OCI-LY3 (cell line): ENCODE measurements around the gene SSPN.
A peak's percentile ranks its signal among the peaks of the same experiment; 100 is the strongest.

Experiments
- H2AFZ ChIP-seq: fragments of 200-600, 300-600 bp; shearing (Covaris generic); 2 replicates; pipeline ENCODE4 v1.6.0; 2014; ENCODE audit warnings: antibody characterized with exemption, low read depth, low read length
- H3K27ac ChIP-seq: fragments of 200-600, 300-600 bp; sonication (generic); 2 replicates; pipeline ENCODE4 v1.5.1; 2014; ENCODE audit warnings: mild to moderate bottlenecking, low read length, moderate library complexity, mixed read lengths
- H3K27me3 ChIP-seq: fragments of 200-600, 300-600 bp; sonication (generic); 2 replicates; pipeline ENCODE4 v1.6.1; 2014; ENCODE audit warnings: low read depth, low read length, mixed read lengths
- H3K36me3 ChIP-seq: fragments of 200-600, 300-600 bp; sonication (generic); replicated peaks from 2 replicates; pipeline ENCODE3; 2014; ENCODE audit warnings: low read depth, low read length, mixed read lengths
- H3K4me1 ChIP-seq: fragments of 300-600, 200-600 bp; sonication (generic); 2 replicates; pipeline ENCODE4 v1.6.1; 2014; ENCODE audit warnings: low read length, mixed read lengths
- H3K4me2 ChIP-seq: fragments of 200-600, 300-600 bp; sonication (generic); 2 replicates; pipeline ENCODE4 v1.6.1; 2014; ENCODE audit warnings: low read length, mixed read lengths
- H3K4me3 ChIP-seq: fragments of 300-600, 200-600 bp; sonication (generic); 2 replicates; pipeline ENCODE4 v1.5.1; 2014; ENCODE audit warnings: antibody characterized with exemption, mild to moderate bottlenecking, low read length, moderate library complexity
- H3K79me2 ChIP-seq: fragments of 300-600, 200-600 bp; shearing (Covaris generic); 2 replicates; pipeline ENCODE4 v1.6.1; 2014; ENCODE audit warnings: mild to moderate bottlenecking, low read length, mixed read lengths
- H3K9ac ChIP-seq: fragments of 300-600, 200-600 bp; shearing (Covaris generic); 2 replicates; pipeline ENCODE4 v1.6.0; 2014; ENCODE audit warnings: mild to moderate bottlenecking, low read length, moderate library complexity
- H3K9me3 ChIP-seq: fragments of 200-600, 300-600 bp; shearing (Covaris generic); 2 replicates; pipeline ENCODE4 v1.6.1; 2014; ENCODE audit warnings: low read length, mixed read lengths; ENCODE audit not compliant: insufficient read depth
- H4K20me1 ChIP-seq: fragments of 200-600, 300-600 bp; sonication (generic); 2 replicates; pipeline ENCODE4 v1.6.1; 2016; ENCODE audit warnings: low read length, mixed read lengths; ENCODE audit not compliant: insufficient read depth
- EZH2phosphoT487 ChIP-seq: fragments of 200-600 bp; shearing (Covaris generic); IDR thresholded peaks from 2 replicates; pipeline ENCODE4 v1.6.1; 2018; ENCODE audit warnings: antibody characterized with exemption, mixed run types, low read depth
- TF ChIP-seq, protein P1 (sequence below): fragments of 200-600, 300-600 bp; sonication (generic); IDR thresholded peaks from 2 replicates; pipeline ENCODE4 v1.5.1; 2014; ENCODE audit warnings: antibody characterized with exemption, low read length, low read depth

The SSPN gene

GRCh38 chr12:26172013-26172412, 23.4 kb upstream of the SSPN start:
- peaks cover 27% of the 10 kb centered on the region for H3K27me3 ChIP-seq
- peaks cover 23% of the 10 kb centered on the region for H3K4me1 ChIP-seq
- TF ChIP-seq, protein P1, sequence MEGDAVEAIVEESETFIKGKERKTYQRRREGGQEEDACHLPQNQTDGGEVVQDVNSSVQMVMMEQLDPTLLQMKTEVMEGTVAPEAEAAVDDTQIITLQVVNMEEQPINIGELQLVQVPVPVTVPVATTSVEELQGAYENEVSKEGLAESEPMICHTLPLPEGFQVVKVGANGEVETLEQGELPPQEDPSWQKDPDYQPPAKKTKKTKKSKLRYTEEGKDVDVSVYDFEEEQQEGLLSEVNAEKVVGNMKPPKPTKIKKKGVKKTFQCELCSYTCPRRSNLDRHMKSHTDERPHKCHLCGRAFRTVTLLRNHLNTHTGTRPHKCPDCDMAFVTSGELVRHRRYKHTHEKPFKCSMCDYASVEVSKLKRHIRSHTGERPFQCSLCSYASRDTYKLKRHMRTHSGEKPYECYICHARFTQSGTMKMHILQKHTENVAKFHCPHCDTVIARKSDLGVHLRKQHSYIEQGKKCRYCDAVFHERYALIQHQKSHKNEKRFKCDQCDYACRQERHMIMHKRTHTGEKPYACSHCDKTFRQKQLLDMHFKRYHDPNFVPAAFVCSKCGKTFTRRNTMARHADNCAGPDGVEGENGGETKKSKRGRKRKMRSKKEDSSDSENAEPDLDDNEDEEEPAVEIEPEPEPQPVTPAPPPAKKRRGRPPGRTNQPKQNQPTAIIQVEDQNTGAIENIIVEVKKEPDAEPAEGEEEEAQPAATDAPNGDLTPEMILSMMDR, result no peak
- TF ChIP-seq EZH2phosphoT487, result no peak
- no peak overlapping the region for H3K4me2 ChIP-seq
- no peaks in the 10 kb centered on the region for H4K20me1 ChIP-seq
- no peaks in the 10 kb centered on the region for H3K79me2 ChIP-seq
- no peak overlapping the region for H3K27ac ChIP-seq
- H3K9ac ChIP-seq, result no peak overlapping the region
- H3K9me3 ChIP-seq, result no peaks in the 10 kb centered on the region
- no peak overlapping the region for H3K4me3 ChIP-seq
- no peaks in the 10 kb centered on the region for H3K36me3 ChIP-seq
- H2AFZ ChIP-seq, result no peak overlapping the region

- peaks cover 29% of the 10 kb centered on the region for H3K4me1 ChIP-seq
- H3K27ac ChIP-seq, result no peak overlapping the region
- H3K4me2 ChIP-seq, result no peak overlapping the region
- H3K9ac ChIP-seq, result no peak overlapping the region
- no peak overlapping the region for H2AFZ ChIP-seq
- no peaks in the 10 kb centered on the region for H3K79me2 ChIP-seq
- peaks cover 22% of the 10 kb centered on the region for H3K27me3 ChIP-seq
- no peaks in the 10 kb centered on the region for H4K20me1 ChIP-seq
- no peaks in the 10 kb centered on the region for H3K9me3 ChIP-seq
- TF ChIP-seq, protein P1, result no peak
- TF ChIP-seq EZH2phosphoT487, result no peak
- H3K4me3 ChIP-seq, result no peak overlapping the region
- H3K36me3 ChIP-seq, result no peaks in the 10 kb centered on the region
Observed at GRCh38 chr12:26172539-26172938, 22.8 kb upstream of the SSPN start.

DNA sequence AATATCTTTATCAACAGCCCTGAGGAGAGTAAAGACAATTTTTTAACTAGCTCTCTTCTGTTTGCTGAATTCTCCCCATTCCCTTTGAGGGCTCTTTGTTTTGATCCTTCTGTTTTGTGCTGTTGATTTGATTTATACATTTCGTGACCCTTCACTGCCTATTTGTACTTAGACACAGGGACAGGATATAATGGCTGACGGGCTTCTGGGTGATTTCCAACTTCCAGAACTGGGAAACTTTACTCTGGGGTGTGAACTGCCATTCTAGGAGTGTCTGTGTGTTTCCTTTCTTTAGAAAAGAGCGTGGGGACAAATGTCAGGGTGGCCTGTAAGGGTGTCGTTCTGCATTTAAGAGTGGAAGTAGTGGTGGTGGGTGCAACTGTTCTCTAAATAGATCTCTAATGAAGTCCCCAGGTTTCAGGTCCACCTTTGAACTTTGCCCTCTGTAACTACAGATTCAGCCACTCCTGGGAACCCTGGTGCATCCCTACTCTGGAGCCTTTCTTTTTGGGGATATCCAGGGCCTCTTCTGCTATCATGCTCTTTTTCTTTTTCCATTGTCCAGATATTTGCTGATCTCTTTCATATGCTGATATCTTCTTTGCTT, 22.3 kb upstream of the SSPN start:
- Histone ChIP-seq H3K4me3 (no peak overlapping the region), H3K36me3 (no peaks in the 10 kb centered on the region), H3K27me3 (peaks cover 21% of the 10 kb centered on the region), H3K4me1 (peaks cover 34% of the 10 kb centered on the region), H3K79me2 (no peaks in the 10 kb centered on the region), H3K9ac (no peak overlapping the region), H3K27ac (no peak overlapping the region), H4K20me1 (no peaks in the 10 kb centered on the region), H3K9me3 (no peaks in the 10 kb centered on the region), H3K4me2 (no peak overlapping the region), H2AFZ (no peak overlapping the region)
- TF ChIP-seq EZH2phosphoT487, result no peak
- TF ChIP-seq, protein P1, result no peak

- H3K4me2 ChIP-seq, result peak overlapping the region; percentile 50
- no peaks in the 10 kb centered on the region for H3K9me3 ChIP-seq
- peaks cover 35% of the 10 kb centered on the region for H3K4me1 ChIP-seq
- H3K36me3 ChIP-seq, result no peaks in the 10 kb centered on the region
- H3K9ac ChIP-seq, result no peak overlapping the region
- no peak for TF ChIP-seq EZH2phosphoT487
- TF ChIP-seq, protein P1, result no peak
- no peak overlapping the region for H2AFZ ChIP-seq
- H3K4me3 ChIP-seq, result no peak overlapping the region
- no peaks in the 10 kb centered on the region for H4K20me1 ChIP-seq
- peaks cover 18% of the 10 kb centered on the region for H3K27me3 ChIP-seq
- H3K27ac ChIP-seq, result no peak overlapping the region
- H3K79me2 ChIP-seq, result no peaks in the 10 kb centered on the region
Observed at GRCh38 chr12:26176725-26177124, 18.6 kb upstream of the SSPN start.
